GM23248 (cell line): ENCODE data around the gene AAGAB. TPM values are rescaled to one million over a fixed set of nuclear protein-coding genes. Genes with fewer than 3 reads are reported as not detected.
"Not testable (repeated sequence)": the region's sequence is repeated elsewhere in the genome, so short reads cannot be mapped to it uniquely, and the experiment has no call there.

Experiments
- DNase-seq: peaks from one replicate; pipeline ENCODE4 v3.0.0-alpha.2; 2015
- H2AFZ ChIP-seq: fragments of 200-600 bp; sonication (generic); 2 replicates; pipeline ENCODE4 v1.6.1; 2016; ENCODE audit warnings: antibody characterized with exemption
- H3F3A ChIP-seq: fragments of 200-600 bp; sonication (generic); 2 replicates; pipeline ENCODE4 v1.6.1; 2016; ENCODE audit warnings: mild to moderate bottlenecking, antibody characterized with exemption, mixed run types; ENCODE audit not compliant: insufficient read depth
- H3K27ac ChIP-seq: fragments of 200-600 bp; sonication (generic); 2 replicates; pipeline ENCODE4 v1.5.1; 2016; ENCODE audit warnings: mild to moderate bottlenecking
- H3K27me3 ChIP-seq: fragments of 200-600 bp; sonication (generic); replicated peaks from 2 replicates; pipeline ENCODE4 v1.6.1; 2016; ENCODE audit warnings: mild to moderate bottlenecking; ENCODE audit not compliant: insufficient read depth
- H3K36me3 ChIP-seq: fragments of 200-600 bp; sonication (generic); 2 replicates; pipeline ENCODE4 v1.6.1; 2016; ENCODE audit warnings: low read depth, mild to moderate bottlenecking
- H3K4me1 ChIP-seq: fragments of 200-600 bp; sonication (generic); 2 replicates; pipeline ENCODE4 v1.6.1; 2016; ENCODE audit warnings: mild to moderate bottlenecking; ENCODE audit not compliant: insufficient read depth
- H3K4me2 ChIP-seq: fragments of 200-600 bp; sonication (generic); one replicate; pipeline ENCODE4 v1.6.1; 2016; ENCODE audit warnings: mild to moderate bottlenecking; ENCODE audit not compliant: unreplicated experiment
- H3K4me3 ChIP-seq: fragments of 200-600 bp; sonication (generic); 2 replicates; pipeline ENCODE4 v1.5.1; 2016; ENCODE audit warnings: mild to moderate bottlenecking
- H3K79me2 ChIP-seq: fragments of 200-600 bp; sonication (generic); 2 replicates; pipeline ENCODE4 v1.6.1; 2016; ENCODE audit warnings: mild to moderate bottlenecking; ENCODE audit not compliant: insufficient read depth
- H3K9ac ChIP-seq: fragments of 200-600 bp; sonication (generic); 2 replicates; pipeline ENCODE4 v1.6.1; 2016; ENCODE audit warnings: mild to moderate bottlenecking
- H3K9me2 ChIP-seq: fragments of 200-600 bp; sonication (generic); 2 replicates; pipeline ENCODE4 v1.6.1; 2016; ENCODE audit warnings: mixed run types, mild to moderate bottlenecking, moderate library complexity; ENCODE audit not compliant: insufficient read depth
- H3K9me3 ChIP-seq: fragments of 200-600 bp; sonication (generic); one replicate; pipeline ENCODE4 v1.6.1; 2017; ENCODE audit warnings: low read depth
- H4K20me1 ChIP-seq: fragments of 200-600 bp; sonication (generic); 2 replicates; pipeline ENCODE4 v1.6.0; 2016; ENCODE audit not compliant: insufficient read depth
- EZH2 ChIP-seq: fragments of 200-600 bp; sonication (generic); IDR thresholded peaks from 2 replicates; pipeline ENCODE4 v1.6.1; 2018; ENCODE audit warnings: antibody characterized with exemption, mild to moderate bottlenecking; ENCODE audit not compliant: insufficient read depth, poor library complexity, severe bottlenecking
- EZH2phosphoT487 ChIP-seq: fragments of 200-600 bp; sonication (generic); IDR thresholded peaks from 2 replicates; pipeline ENCODE4 v1.6.1; 2018; ENCODE audit warnings: antibody characterized with exemption, moderate library complexity, mild to moderate bottlenecking, low read depth; ENCODE audit not compliant: insufficient read depth
- WGBS, 2 experiments: methylation state at CpG; one replicate each; pipeline ENCODE4 v1.1.6; 2015 to 2017; ENCODE audit warnings: low lambda C conversion rate in 2 of 2, low coverage in 1 of 2; ENCODE audit errors: missing lambda C conversion rate in 2 of 2; 5-methylcytosine and 5-hydroxymethylcytosine counted together
- in situ Hi-C: fragments of 300-500 bp; cut with MboI; formaldehyde crosslinking; loops from 2 replicates; pipeline ENCODE4 v1.15.0; 2020
- polyA plus RNA-seq: library from polyadenylated mRNA; unstranded; fragments of >200 nt; fragmentation: Nextera tagmentation; extraction: Ambion mirVana; gene quantifications from 2 replicates; pipeline ENCODE4 v1.2.1, GENCODE V29; 2016
- total RNA-seq: library from RNA; depleted of rRNA; stranded (reverse); fragments of >200 nt; shearing (Covaris generic); gene quantifications from 2 replicates; pipeline ENCODE4 v1.2.3, GENCODE V29; 2014

AAGAB gene
- total and polyA plus RNA-seq, 2 experiments from 2014 or later: 40.9 to 43.3 TPM

DNA sequence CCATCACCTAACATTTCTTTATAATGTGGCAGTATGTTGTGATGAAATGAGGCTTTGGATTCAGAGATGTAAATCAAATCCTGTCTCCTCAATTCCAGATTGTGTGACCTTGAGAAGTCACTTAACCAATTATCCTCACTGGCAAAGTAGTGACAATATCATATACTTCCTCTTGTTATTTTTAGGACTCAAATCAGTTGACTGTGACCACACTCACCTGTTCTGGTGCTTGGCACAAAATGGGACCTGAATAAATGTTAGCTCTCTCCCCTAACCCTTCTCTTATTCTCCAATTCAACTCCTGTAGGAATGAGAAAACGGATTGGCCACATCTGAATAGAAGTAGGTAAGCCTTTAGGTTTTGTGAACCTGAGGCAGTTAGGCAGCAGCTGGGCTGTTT lies 42.2 kb upstream of the AAGAB start:
- Histone ChIP-seq H3K9ac (no peak overlapping the region), H3K27me3 (no peaks in the 10 kb centered on the region), H4K20me1 (no peaks in the 10 kb centered on the region), H2AFZ (no peak overlapping the region), H3K9me3 (no peaks in the 10 kb centered on the region), H3K79me2 (no peaks in the 10 kb centered on the region), H3K9me2 (no peaks in the 10 kb centered on the region), H3K4me3 (no peak overlapping the region), H3K4me2 (no peak overlapping the region), H3K36me3 (no peaks in the 10 kb centered on the region), H3K27ac (no peak overlapping the region), H3F3A (no peaks in the 10 kb centered on the region), H3K4me1 (no peaks in the 10 kb centered on the region)
- DNase-seq: no peak
- WGBS, 2 experiments: 66 to 89% methylated on average over 1 of the region's 1 CpG
- TF ChIP-seq EZH2 (no peak), EZH2phosphoT487 (no peak)
- in situ Hi-C loops: no loop called here

DNA sequence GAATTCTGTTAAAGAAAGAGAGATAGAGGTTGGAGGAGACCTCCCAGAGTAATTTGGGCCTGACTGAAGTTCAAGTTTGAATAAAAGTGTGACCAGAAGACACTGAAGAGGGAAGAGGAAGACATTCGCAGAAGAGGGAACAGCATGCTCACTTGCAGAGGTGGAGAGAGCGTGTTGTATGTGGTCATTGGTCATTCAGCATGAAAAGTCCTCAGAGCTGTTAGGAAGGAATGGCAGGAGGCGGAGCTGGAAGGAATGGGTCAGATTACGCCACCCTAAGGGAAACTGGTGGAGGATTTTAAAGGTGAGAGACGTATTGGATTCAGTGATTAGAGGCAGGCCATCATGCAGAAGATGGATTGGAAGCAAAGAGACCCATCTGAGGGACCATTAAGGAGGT lies 41.7 kb upstream of the AAGAB start:
- in situ Hi-C loops: no loop called here
- H2AFZ ChIP-seq: no peak overlapping the region
- H3K36me3 ChIP-seq: no peaks in the 10 kb centered on the region
- DNase-seq: no peak
- H3K27ac ChIP-seq: no peak overlapping the region
- no peaks in the 10 kb centered on the region for H3K9me2 ChIP-seq
- no peaks in the 10 kb centered on the region for H4K20me1 ChIP-seq
- H3K79me2 ChIP-seq: no peaks in the 10 kb centered on the region
- H3K4me2 ChIP-seq: no peak overlapping the region
- no peaks in the 10 kb centered on the region for H3F3A ChIP-seq
- WGBS, 2 experiments: 95 to 99% methylated on average over 5 of the region's 5 CpGs
- no peak overlapping the region for H3K4me3 ChIP-seq
- H3K9ac ChIP-seq: no peak overlapping the region
- no peaks in the 10 kb centered on the region for H3K27me3 ChIP-seq
- TF ChIP-seq EZH2: no peak
- TF ChIP-seq EZH2phosphoT487: no peak
- no peaks in the 10 kb centered on the region for H3K4me1 ChIP-seq
- H3K9me3 ChIP-seq: no peaks in the 10 kb centered on the region

DNA sequence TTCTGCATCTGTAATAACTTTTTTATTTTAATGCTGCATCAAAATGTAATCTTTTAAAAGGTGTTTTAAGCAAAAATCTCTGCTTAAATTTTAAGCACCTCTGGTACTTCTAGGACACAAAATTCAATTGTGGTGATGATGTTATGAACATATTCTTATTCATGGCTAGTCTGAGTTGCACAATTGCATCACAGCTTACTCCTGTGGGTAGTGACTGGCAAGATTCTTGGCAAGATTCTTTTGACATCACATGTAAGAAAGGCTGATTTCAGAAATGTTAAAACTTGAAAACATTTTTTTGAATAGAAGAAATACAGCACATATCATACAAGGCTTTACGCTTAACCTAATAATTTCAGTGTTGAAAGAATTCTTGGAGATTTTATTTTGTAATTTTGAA lies 35.9 kb upstream of the AAGAB start:
- Histone ChIP-seq H3K4me3 (no peak overlapping the region), H4K20me1 (no peaks in the 10 kb centered on the region), H3K9ac (no peak overlapping the region), H3K4me2 (no peak overlapping the region), H3K79me2 (no peaks in the 10 kb centered on the region), H3K9me2 (no peaks in the 10 kb centered on the region), H3K36me3 (no peaks in the 10 kb centered on the region), H2AFZ (no peak overlapping the region), H3K27ac (no peak overlapping the region), H3K9me3 (no peaks in the 10 kb centered on the region), H3K4me1 (no peaks in the 10 kb centered on the region), H3F3A (no peaks in the 10 kb centered on the region), H3K27me3 (no peaks in the 10 kb centered on the region)
- WGBS, 2 experiments: 92 to 100% methylated on average over 1 of the region's 1 CpG
- in situ Hi-C loops: no loop called here
- TF ChIP-seq EZH2 (no peak), EZH2phosphoT487 (no peak)
- DNase-seq: peak; percentile 66

DNA sequence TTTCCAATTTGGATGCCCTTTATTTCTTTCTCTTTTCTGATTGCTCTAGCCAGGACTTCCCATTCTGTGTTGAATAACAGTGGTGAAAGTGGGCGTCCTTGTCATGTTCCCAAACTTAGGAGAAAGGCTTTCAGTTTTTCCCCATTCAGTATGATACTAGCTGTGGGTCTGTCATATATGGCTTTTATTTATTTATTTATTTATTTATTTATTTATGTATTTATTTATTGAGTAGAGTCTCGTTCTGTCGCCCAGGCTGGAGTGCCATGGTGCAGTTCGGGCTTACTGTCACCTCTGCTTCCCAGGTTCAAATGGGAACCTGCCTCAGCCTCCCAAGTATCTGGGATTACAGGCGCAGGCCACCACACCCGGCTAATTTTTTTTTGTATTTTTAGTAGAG lies 31.9 kb upstream of the AAGAB start:
- in situ Hi-C loops, H3K36me3 ChIP-seq, H2AFZ ChIP-seq, H3K27me3 ChIP-seq, H3K27ac ChIP-seq, H3K4me2 ChIP-seq, H3K79me2 ChIP-seq, H3K9me3 ChIP-seq, H4K20me1 ChIP-seq, H3F3A ChIP-seq, H3K9ac ChIP-seq, DNase-seq, H3K4me3 ChIP-seq, H3K9me2 ChIP-seq, H3K4me1 ChIP-seq: not testable (repeated sequence)
- WGBS, 2 experiments: 90 to 93% methylated on average over 6 of the region's 6 CpGs

DNA sequence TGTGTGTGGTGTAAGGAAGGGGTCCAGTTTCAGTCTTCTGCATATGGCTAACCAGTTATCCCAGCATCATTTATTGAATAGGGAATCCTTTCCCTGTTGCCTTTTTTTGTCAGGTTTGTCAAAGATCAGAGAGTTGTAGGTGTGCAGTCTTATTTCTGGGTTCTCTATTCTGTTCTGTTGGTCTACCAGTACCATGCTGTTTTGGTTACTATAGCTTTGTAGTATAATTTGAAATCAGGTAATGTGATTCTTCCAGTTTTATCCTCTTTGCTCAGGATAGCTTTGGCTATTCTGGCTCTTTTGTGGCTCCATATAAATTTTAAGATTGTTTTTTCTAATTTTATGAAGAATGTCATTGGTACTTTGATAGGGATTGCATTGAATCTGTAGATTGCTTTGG lies 31.2 kb upstream of the AAGAB start:
- H2AFZ ChIP-seq, H3F3A ChIP-seq, H3K9me3 ChIP-seq, H3K79me2 ChIP-seq, H3K4me3 ChIP-seq, in situ Hi-C loops, H3K27ac ChIP-seq, H3K27me3 ChIP-seq, H3K36me3 ChIP-seq, H3K4me1 ChIP-seq, H3K4me2 ChIP-seq, H3K9me2 ChIP-seq, DNase-seq, H4K20me1 ChIP-seq, H3K9ac ChIP-seq: not testable (repeated sequence)
